ENCODE results near the gene MB. TPM values are rescaled to one million over a fixed set of nuclear protein-coding genes. Genes with fewer than 3 reads are reported as not detected.

The MB gene
- total RNA-seq, 1 experiment from 2014 or later = 1.5 TPM

- TF ChIP-seq YY1 (IDR thresholded peaks at IDR 0.05; ENCODE audit: extremely low read depth, insufficient replicate concordance, low read depth, low read length) (no peak), EZH2phosphoT487 (IDR thresholded peaks at IDR 0.05; ENCODE audit: borderline replicate concordance) (no peak)
Measured at GRCh38 chr22:35638410-35638809, 21.3 kb upstream of the MB start (continued).

GRCh38 chr22:35638001-35638400, 20.9 kb upstream of the MB start:
- ChIA-PET POLR2A (no interaction called here), CTCF (no interaction called here), RAD21 (ENCODE audit: low non-redundant PET in 1 of 2, low total read pairs in 2 of 2, uncharacterized antibody in 2 of 2, unreplicated experiment in 2 of 2) (no interaction called here)
- intact Hi-C loops (cut with micrococcal nuclease) = no loop called here
- Histone ChIP-seq H3K27me3 (ENCODE audit: insufficient read depth, low read length) (no peaks in the 10 kb centered on the region), H3K27ac (ENCODE audit: low read depth, low read length) (no peak overlapping the region), H3K36me3 (ENCODE audit: control insufficient read depth in 1 of 2, insufficient read depth in 2 of 2, low read length in 2 of 2) (no peaks in the 10 kb centered on the region), H3K4me2 (ENCODE audit: low read length) (no peak overlapping the region), H3K9me3 (ENCODE audit: control insufficient read depth in 1 of 2, insufficient read depth in 1 of 2, low read depth in 1 of 2, low read length in 2 of 2) (no peaks in the 10 kb centered on the region), H3K4me3 (replicated peaks in 1 of 2; ENCODE audit: low read depth in 1 of 2, low read length in 2 of 2) (no peak overlapping the region), H3K9ac (ENCODE audit: low read length) (no peak overlapping the region), H4K20me1 (ENCODE audit: insufficient read depth) (no peaks in the 10 kb centered on the region), H3K4me1 (ENCODE audit: control insufficient read depth in 1 of 2, insufficient read depth in 2 of 2, low read length in 2 of 2) (peaks cover 0 to 15% of the 10 kb centered on the region in 2 experiments; a peak in 2 of 4 replicates), H3K9me2 (ENCODE audit: insufficient read depth) (no peaks in the 10 kb centered on the region), H3K79me2 (ENCODE audit: insufficient read depth, low read length) (no peaks in the 10 kb centered on the region), H2AFZ (ENCODE audit: low read depth, low read length, poor library complexity, severe bottlenecking) (no peak overlapping the region)
- ATAC-seq (no peak), DNase-seq (ENCODE audit: low read depth, low spot score) (no peak)
- TF ChIP-seq TCF7L2 (IDR thresholded peaks at IDR 0.05; ENCODE audit: borderline replicate concordance, extremely low read depth, insufficient read depth, insufficient read length) (no peak), POLR2AphosphoS5 (IDR thresholded peaks at IDR 0.05; ENCODE audit: low read depth, low read length) (no peak), EGR1 (IDR thresholded peaks at IDR 0.05; ENCODE audit: low read depth) (no peak), JUND (IDR thresholded peaks at IDR 0.05) (no peak), FOSL1 (IDR thresholded peaks at IDR 0.05; ENCODE audit: low read depth) (no peak), POLR2A (IDR thresholded peaks at IDR 0.05; ENCODE audit: borderline replicate concordance, extremely low read depth, insufficient read depth, insufficient read length) (no peak), CBX3 (IDR thresholded peaks at IDR 0.05; ENCODE audit: low read depth) (no peak), EZH2 (IDR thresholded peaks at IDR 0.05) (no peak), ELF1 (IDR thresholded peaks at IDR 0.05; ENCODE audit: borderline replicate concordance, low read depth) (no peak), EZH2phosphoT487 (IDR thresholded peaks at IDR 0.05; ENCODE audit: borderline replicate concordance) (no peak), SIN3A (IDR thresholded peaks at IDR 0.05; ENCODE audit: low read depth) (no peak), ATF3 (IDR thresholded peaks at IDR 0.05) (no peak), CEBPB (IDR thresholded peaks at IDR 0.05; ENCODE audit: low read depth) (no peak), ZBTB33 (IDR thresholded peaks at IDR 0.05; ENCODE audit: extremely low read depth, insufficient replicate concordance, low read length) (no peak), ZNF274 (IDR thresholded peaks at IDR 0.05; ENCODE audit: low read depth, low read length) (no peak), YY1 (IDR thresholded peaks at IDR 0.05; ENCODE audit: extremely low read depth, insufficient replicate concordance, low read depth, low read length) (no peak), CTCF (IDR thresholded peaks at IDR 0.05 in 2 of 3, conservative IDR thresholded peaks at IDR 0.05 in 1 of 3; ENCODE audit: borderline replicate concordance in 1 of 3, insufficient read depth in 1 of 3, low read depth in 2 of 3, low read length in 2 of 3) (no peak), REST (IDR thresholded peaks at IDR 0.05; ENCODE audit: low read depth) (no peak), ZFX (IDR thresholded peaks at IDR 0.05) (no peak)
- BruUV-seq (replicated peaks) = no TSS peak
